Activated T-cell treated with anti-CD3 and anti-CD28 coated beads, Interleukin-2, amount 50 U/mL, for 24 hours (primary cell): ENCODE data around the gene SLC5A9.
"Not testable (repeated sequence)": the region's sequence is repeated elsewhere in the genome, so short reads cannot be mapped to it uniquely, and the experiment has no call there.

ENCODE experiments used
- DNase-seq: peaks from one replicate; pipeline ENCODE4 v3.0.0-alpha.2; 2020
- H3K27ac Mint-ChIP-seq: 2 replicates; pipeline ENCODE4 v1.8.0; 2020; ENCODE audit warnings: mild to moderate bottlenecking, mixed read lengths
- H3K27me3 Mint-ChIP-seq: 2 replicates; pipeline ENCODE4 v1.8.0; 2020; ENCODE audit warnings: mixed read lengths
- H3K36me3 Mint-ChIP-seq: 2 replicates; pipeline ENCODE4 v1.8.0; 2020; ENCODE audit warnings: low read depth, mixed read lengths
- H3K4me1 Mint-ChIP-seq: 2 replicates; pipeline ENCODE4 v1.8.0; 2020; ENCODE audit warnings: low read depth, mixed read lengths
- H3K4me3 Mint-ChIP-seq: 2 replicates; pipeline ENCODE4 v1.8.0; 2020; ENCODE audit warnings: mild to moderate bottlenecking, moderate library complexity, mixed read lengths
- H3K9me3 Mint-ChIP-seq: 2 replicates; pipeline ENCODE4 v1.8.0; 2020; ENCODE audit warnings: mixed read lengths

Gene SLC5A9

DNA sequence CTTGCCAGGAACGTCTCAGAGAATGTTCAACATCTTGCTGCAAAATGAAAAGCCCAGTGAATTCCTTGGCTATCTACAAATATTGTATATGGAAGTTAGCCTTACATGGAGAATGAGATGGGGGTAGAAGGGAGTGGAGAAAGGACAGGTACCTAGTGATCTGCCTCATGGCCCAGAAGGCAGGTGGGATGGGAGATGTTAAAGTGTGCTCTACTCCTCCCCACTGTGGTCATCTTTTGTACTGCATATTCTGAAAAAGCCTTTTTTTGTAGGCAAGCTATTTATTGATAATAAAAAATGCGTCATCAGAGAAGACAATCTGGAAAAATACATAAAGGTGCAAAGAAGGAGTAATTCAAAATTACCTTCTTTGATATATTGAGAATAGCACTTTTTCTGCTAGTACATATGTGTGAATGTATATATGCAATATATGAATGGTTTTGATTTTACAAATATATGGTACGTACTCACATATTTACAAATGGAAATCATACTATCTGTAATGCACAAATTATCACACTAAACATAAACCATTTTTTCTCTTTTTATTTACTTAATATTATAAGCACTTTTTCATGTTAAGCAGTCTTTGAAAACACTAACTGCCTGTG lies 19.1 kb upstream of the SLC5A9 start:
- peaks cover 7% of the 10 kb centered on the region for H3K4me1 Mint-ChIP-seq
- H3K4me3 Mint-ChIP-seq, result no peak overlapping the region
- no peak overlapping the region for H3K27ac Mint-ChIP-seq
- H3K9me3 Mint-ChIP-seq, result no peaks in the 10 kb centered on the region
- DNase-seq, result no peak
- peaks cover 12% of the 10 kb centered on the region for H3K27me3 Mint-ChIP-seq
- no peaks in the 10 kb centered on the region for H3K36me3 Mint-ChIP-seq

DNA sequence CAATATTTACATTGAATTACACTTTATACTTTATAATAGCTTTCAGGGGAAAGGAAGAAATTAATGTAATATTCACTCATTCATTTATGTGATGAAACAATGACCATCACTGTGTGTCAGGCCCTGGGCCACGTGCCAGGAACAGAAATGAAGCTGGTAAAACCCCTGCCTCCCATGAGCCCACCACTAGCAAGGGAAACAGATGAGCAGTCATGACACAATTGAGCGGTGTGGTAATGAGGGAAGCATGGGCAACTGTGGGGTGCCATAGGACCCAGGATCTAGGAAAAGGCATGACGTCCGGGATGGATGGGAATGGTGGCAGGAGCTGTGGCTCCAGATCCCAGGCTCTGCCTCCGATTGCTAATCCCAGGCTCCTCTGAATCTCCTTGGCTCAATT lies 17.0 kb upstream of the SLC5A9 start:
- no peak overlapping the region for H3K27ac Mint-ChIP-seq
- no peaks in the 10 kb centered on the region for H3K36me3 Mint-ChIP-seq
- DNase-seq, result no peak

DNA sequence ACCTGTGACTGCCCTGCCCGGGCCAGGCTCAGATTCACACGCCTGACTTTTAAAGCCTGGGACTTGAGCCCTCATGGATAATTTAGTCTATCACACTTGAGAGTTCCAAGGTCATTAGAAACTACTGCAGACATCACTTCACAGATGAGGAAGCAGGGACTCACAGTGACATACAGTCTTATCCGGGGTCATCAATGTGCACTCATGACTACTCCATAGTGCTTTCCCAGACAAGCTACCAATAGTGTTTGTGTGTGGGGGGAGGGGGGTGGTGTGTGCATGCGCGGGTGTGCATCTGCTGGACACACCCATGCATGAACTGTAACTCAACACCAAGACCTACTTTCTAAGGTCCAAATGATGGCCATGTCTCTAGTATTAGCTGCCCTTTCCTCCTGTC lies 16.1 kb upstream of the SLC5A9 start:
- Mint-ChIP-seq H3K9me3 (no peaks in the 10 kb centered on the region), H3K27me3 (peaks cover 6% of the 10 kb centered on the region), H3K27ac (no peak overlapping the region), H3K4me3 (no peak overlapping the region), H3K4me1 (peaks cover 7% of the 10 kb centered on the region), H3K36me3 (no peaks in the 10 kb centered on the region)
- no peak for DNase-seq

More for the DNA sequence above, 17.0 kb upstream of the SLC5A9 start:
- Mint-ChIP-seq H3K9me3 (no peaks in the 10 kb centered on the region), H3K27me3 (peaks cover 12% of the 10 kb centered on the region), H3K4me1 (peaks cover 7% of the 10 kb centered on the region), H3K4me3 (no peak overlapping the region)

DNA sequence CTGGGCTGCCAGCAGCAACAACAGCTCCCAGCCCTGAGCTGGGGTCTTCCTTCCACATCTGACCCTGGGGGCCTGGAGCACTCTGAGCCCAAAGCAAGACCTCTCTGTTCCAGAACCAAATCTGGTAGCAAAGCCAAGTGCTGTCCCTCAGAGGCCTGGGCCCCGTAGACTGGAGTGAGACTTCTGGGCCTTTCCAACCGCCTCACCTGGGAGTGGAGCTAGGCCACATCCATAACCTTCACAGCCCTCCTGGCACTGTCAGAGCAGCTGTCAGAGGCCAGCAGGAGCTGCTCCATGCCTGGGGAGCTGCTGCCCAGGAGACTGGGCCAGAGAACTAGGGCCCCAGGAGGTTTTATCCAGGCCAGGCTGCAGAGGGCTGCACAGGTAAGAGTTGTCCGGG lies 15.4 kb upstream of the SLC5A9 start:
- H3K4me1 Mint-ChIP-seq, result peaks cover 6% of the 10 kb centered on the region
- H3K4me3 Mint-ChIP-seq, result no peak overlapping the region
- H3K36me3 Mint-ChIP-seq, result no peaks in the 10 kb centered on the region
- no peak for DNase-seq
- H3K9me3 Mint-ChIP-seq, result no peaks in the 10 kb centered on the region
- peaks cover 5% of the 10 kb centered on the region for H3K27me3 Mint-ChIP-seq
- no peak overlapping the region for H3K27ac Mint-ChIP-seq

DNA sequence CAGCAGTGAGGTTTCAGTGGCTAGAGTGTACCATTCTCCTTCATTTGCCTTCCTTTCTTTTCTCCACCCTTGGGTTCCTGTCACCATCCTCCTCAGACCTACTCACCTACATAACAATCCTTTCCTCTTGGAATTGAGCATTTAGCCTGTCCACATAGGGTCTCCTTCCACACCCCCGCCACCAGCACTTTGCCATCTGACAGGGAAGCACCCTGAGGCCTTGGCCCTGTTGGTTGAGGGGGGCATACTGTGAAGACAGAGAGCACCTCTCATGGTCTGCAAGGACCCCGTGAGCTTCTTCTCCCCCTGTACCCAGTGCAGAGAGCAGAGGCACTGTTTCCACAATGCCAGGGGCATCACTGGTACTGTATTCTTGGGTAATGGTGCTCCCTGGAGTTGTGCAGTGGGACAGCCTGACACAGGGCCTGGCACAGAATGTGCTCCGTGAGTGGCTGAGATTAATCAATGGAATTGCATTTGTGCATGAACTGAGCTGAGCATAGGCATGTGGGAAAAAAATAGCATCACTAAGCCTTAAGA lies 14.9 kb upstream of the SLC5A9 start:
- Mint-ChIP-seq H3K4me3 (no peak overlapping the region), H3K27ac (no peak overlapping the region), H3K4me1 (peaks cover 2% of the 10 kb centered on the region), H3K9me3 (no peaks in the 10 kb centered on the region), H3K36me3 (no peaks in the 10 kb centered on the region), H3K27me3 (peaks cover 5% of the 10 kb centered on the region)
- DNase-seq, result no peak

DNA sequence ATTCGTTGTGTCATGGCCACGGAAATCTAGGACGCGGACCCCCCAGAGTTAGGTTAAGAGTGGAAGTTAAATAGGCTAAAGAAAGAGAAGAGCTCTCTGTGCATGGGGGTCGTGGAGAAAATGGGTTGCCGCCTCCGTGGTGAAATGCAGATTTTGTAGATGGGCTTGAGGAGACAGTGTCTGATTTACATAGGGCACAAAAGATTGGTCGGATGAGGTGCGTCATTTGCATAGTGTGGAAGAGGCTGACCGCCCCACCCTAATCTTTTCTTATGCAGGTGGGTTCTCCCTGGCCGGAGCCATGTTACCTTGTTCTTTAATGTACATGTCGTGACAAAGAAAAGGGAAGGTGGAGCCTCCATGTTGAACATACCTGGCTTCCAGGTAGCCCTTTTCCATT lies 14.3 kb upstream of the SLC5A9 start:
- no peak for DNase-seq
- Mint-ChIP-seq H3K4me3 (no peak overlapping the region), H3K36me3 (no peaks in the 10 kb centered on the region), H3K27me3 (peaks cover under 1% of the 10 kb centered on the region), H3K9me3 (no peaks in the 10 kb centered on the region), H3K27ac (no peak overlapping the region), H3K4me1 (peaks cover under 1% of the 10 kb centered on the region)

DNA sequence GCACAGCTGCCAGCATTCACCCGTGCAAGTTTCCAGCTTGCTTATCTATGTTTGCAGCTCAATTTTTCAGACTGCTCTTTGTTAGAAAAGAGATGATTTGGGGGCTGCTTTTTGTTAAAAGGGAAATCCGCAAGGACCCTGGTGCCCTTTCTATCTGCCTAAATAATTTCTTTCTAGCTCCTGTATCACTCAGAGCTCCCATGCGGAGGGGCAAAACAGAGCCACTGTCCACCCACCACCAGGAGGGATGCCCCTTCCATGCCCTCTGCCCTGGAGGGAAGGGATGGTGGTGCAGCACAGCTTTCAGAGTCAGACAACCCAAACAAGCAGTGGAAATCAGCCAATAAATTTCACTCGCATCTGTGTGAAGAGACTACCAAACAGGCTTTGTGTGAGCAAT lies 13.9 kb upstream of the SLC5A9 start:
- Mint-ChIP-seq H3K9me3 (no peaks in the 10 kb centered on the region), H3K36me3 (no peaks in the 10 kb centered on the region), H3K4me1 (no peaks in the 10 kb centered on the region), H3K27me3 (no peaks in the 10 kb centered on the region), H3K4me3 (no peak overlapping the region), H3K27ac (no peak overlapping the region)
- no peak for DNase-seq

DNA sequence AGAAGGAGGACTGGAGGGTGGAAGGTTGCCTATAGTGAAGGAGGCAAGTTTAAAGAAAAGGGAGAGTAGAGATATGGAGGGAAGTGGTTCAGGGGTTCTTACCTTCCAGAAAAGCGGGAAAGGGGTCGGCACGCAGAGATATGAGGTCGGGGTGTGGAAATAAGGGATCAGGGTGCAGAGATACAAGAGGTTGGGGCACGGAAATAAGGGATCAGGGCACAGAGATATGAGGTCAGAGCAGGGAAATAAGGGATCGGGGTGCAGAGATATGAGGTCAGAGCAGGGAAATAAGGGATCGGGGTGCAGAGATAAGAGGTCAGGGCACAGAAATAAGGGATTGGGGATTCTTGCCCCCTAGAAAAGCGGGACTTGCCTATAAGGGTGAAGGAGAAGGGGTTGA lies 9.1 kb upstream of the SLC5A9 start:
- H3K9me3 Mint-ChIP-seq, H3K36me3 Mint-ChIP-seq, H3K27ac Mint-ChIP-seq, DNase-seq, H3K4me1 Mint-ChIP-seq, H3K27me3 Mint-ChIP-seq, H3K4me3 Mint-ChIP-seq: not testable (repeated sequence)

DNA sequence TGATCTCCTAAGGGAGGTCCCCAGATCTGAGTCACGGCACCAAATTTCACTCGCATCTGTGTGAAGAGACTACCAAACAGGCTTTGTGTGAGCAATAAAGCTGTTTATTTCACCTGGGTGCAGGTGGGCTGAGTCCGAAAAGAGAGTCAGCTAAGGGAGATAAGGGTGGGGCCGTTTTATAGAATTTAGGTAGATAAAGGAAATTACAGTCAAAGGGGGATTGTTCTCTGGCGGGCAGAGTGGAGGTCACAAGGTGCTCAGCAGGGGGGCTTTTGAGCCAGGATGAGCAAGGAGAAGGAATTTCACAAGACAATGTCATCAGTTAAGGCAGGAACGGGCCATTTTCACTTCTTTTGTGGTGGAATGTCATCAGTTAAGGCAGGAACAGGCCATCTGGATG lies 8.2 kb upstream of the SLC5A9 start:
- DNase-seq, H3K4me1 Mint-ChIP-seq, H3K36me3 Mint-ChIP-seq, H3K27ac Mint-ChIP-seq, H3K9me3 Mint-ChIP-seq, H3K27me3 Mint-ChIP-seq, H3K4me3 Mint-ChIP-seq: not testable (repeated sequence)

DNA sequence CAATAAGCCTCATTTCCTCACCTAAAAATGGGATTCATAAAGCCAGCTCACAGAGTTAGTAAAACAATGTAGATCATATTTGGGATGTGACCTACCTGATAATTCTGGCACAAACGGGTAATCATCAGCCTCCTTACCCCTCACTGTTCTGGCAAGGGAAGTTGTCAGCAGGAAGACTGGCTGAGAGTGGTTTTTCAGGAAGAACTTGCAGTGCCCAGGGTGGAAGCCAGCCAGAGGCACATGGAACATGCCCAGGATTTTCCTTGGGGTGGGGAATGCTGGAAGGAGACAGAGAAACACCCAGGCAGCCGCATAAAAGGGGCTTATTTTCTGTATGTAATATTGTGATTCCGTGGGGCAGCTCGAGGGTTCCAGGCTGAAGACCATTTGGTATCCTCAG lies 7.7 kb upstream of the SLC5A9 start:
- H3K27ac Mint-ChIP-seq, result no peak overlapping the region
- no peak overlapping the region for H3K4me3 Mint-ChIP-seq
- H3K9me3 Mint-ChIP-seq, result no peaks in the 10 kb centered on the region
- DNase-seq, result no peak
- no peaks in the 10 kb centered on the region for H3K36me3 Mint-ChIP-seq
- no peaks in the 10 kb centered on the region for H3K4me1 Mint-ChIP-seq
- H3K27me3 Mint-ChIP-seq, result no peaks in the 10 kb centered on the region

DNA sequence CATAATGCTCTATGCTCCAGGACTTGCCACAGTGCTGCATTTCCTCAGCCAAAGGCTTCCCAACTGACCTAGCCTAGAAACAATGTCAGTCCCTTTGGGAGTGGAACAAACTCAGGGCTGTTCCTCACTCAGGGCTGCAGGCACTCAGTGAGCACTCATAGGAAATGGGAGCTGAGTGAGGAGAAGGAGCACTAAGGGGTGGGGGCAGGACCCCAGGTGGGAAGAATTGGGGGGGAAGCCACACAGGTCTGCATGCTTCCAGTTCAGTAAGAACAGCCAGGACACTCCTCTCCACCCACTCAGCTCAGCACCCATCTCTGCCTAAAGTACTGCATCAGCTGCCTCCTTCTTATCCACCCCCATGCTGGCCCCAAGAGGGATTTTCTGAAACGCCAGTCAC lies 7.3 kb upstream of the SLC5A9 start:
- Mint-ChIP-seq H3K4me1 (no peaks in the 10 kb centered on the region), H3K4me3 (no peak overlapping the region), H3K36me3 (no peaks in the 10 kb centered on the region), H3K27ac (no peak overlapping the region), H3K27me3 (no peaks in the 10 kb centered on the region), H3K9me3 (no peaks in the 10 kb centered on the region)
- DNase-seq, result no peak

DNA sequence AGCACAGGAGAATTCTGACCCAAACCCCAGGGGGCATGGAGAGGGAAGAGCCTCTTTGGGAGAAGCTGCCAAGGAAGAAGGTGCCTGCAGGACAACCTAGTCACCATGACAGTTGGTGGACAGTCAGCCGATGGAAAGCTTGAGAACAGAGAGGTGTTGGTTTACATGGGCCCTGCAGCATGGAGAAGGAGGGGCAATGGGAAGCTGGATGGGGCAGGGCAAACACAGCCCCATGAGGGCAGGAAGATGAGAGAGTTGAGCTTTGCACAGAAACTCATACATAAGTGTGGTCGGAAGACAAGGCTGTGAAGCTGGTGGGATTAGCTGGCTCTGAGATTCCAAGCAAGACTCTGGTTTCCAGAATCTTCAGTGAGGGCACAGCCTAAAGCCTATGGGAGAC lies 6.6 kb upstream of the SLC5A9 start:
- Mint-ChIP-seq H3K27ac (no peak overlapping the region), H3K4me3 (no peak overlapping the region), H3K36me3 (no peaks in the 10 kb centered on the region), H3K4me1 (no peaks in the 10 kb centered on the region), H3K27me3 (no peaks in the 10 kb centered on the region), H3K9me3 (no peaks in the 10 kb centered on the region)
- DNase-seq, result no peak

DNA sequence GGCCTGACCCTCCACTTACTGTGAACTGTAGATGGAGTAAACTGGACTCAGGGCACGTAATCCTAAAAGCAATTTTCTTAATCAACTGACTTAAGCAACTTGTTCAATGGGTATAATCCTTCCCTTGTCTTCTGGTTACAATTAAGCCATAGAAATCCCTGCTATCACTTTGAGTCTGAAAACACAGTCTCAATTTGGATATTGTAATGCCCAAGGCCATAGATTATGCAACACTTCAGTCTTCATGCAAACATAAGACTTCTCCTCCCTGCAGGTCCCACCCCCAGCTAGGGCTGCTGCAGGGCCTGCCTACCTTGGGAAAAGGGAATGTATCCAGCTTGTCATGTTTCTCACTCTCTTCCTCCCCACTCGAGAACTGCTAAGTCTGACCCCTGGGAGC lies 6.2 kb upstream of the SLC5A9 start:
- no peak for DNase-seq
- no peaks in the 10 kb centered on the region for H3K9me3 Mint-ChIP-seq
- no peak overlapping the region for H3K27ac Mint-ChIP-seq
- H3K4me3 Mint-ChIP-seq, result no peak overlapping the region
- no peaks in the 10 kb centered on the region for H3K27me3 Mint-ChIP-seq
- no peaks in the 10 kb centered on the region for H3K36me3 Mint-ChIP-seq
- H3K4me1 Mint-ChIP-seq, result no peaks in the 10 kb centered on the region

DNA sequence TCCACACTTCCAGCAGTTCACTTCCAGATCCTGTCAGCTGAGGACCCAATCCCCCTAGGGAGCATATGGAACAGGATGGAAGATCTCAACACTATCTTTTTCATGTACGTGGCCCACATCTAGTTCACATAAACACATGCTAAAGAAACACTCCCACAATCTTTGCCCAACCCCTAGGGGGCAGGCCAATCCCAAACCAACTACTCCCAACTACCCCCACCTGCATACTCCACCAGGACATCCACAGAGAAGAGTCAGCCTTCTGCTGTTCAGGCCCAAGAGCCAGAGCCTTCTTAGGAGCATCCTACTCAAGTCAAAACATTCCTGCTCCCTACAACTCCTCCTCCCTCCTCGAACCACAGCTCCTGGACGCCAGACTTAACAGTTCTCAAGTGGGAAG lies 5.6 kb upstream of the SLC5A9 start:
- no peaks in the 10 kb centered on the region for H3K4me1 Mint-ChIP-seq
- no peak overlapping the region for H3K4me3 Mint-ChIP-seq
- H3K9me3 Mint-ChIP-seq, result no peaks in the 10 kb centered on the region
- no peak for DNase-seq
- H3K27me3 Mint-ChIP-seq, result no peaks in the 10 kb centered on the region
- H3K36me3 Mint-ChIP-seq, result no peaks in the 10 kb centered on the region
- H3K27ac Mint-ChIP-seq, result no peak overlapping the region

DNA sequence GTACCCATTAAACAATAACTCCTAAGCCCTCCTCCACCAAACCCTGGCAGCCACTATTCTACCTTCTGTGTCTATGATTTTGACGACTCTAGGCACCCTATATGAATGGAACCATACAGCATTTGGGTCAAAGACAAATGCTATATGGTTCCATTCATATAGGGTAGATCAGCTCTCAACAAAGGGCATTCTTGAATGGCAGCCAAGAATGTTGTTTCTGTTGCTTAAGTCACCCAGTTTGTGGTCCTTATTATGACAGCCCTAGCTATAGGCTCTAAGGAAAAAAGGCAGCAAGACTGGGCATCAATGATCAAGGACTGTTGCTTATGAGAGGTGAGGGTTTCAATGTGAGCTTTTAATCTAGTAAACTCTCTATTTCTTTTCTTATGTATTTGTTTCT lies 4.7 kb upstream of the SLC5A9 start:
- Mint-ChIP-seq H3K36me3 (no peaks in the 10 kb centered on the region), H3K27me3 (no peaks in the 10 kb centered on the region), H3K4me3 (no peak overlapping the region), H3K27ac (no peak overlapping the region), H3K4me1 (no peaks in the 10 kb centered on the region), H3K9me3 (no peaks in the 10 kb centered on the region)
- DNase-seq, result no peak

DNA sequence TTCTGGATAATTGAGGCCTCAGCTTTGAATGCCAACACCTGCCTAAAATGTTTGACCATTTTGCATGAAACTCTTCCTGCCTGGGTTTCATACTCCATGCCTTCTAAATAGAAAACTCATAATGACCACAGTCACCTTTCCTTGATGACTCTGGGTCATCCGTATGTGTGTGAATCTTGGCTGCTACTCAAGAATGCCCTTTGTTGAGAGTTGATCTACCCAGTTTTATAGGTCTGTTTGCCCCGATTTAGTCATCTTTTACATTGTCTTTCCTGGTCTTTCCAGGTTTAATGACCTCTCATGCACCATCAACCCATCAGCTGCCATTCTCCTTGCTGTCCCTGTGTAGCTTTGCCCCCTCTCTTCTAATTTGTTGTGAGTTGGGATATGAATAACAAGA lies 2.7 kb upstream of the SLC5A9 start:
- Mint-ChIP-seq H3K27me3 (no peaks in the 10 kb centered on the region), H3K36me3 (no peaks in the 10 kb centered on the region), H3K4me3 (no peak overlapping the region), H3K4me1 (no peaks in the 10 kb centered on the region), H3K9me3 (no peaks in the 10 kb centered on the region), H3K27ac (no peak overlapping the region)
- no peak for DNase-seq
